Esophagus muscularis mucosa (tissue), 4 donors: ENCODE measurements around the gene TBX5. TPM values are rescaled to one million over a fixed set of nuclear protein-coding genes. Genes with fewer than 3 reads are reported as not detected.
A peak's percentile ranks its signal among the peaks of the same experiment; 100 is the strongest.

Experiments used
- DNase-seq: peaks from one replicate; pipeline ENCODE4 v3.0.0-alpha.2; 2017; ENCODE audit errors: extremely low spot score
- H3K27ac ChIP-seq, 4 donors: fragments of 200-600 bp; sonication (generic); replicated peaks in 1 of 4; 1 replicate in 3 of 4; 2 replicates in 1 of 4; pipeline ENCODE4 v1.5.1; 2016 to 2019; ENCODE audit warnings: mild to moderate bottlenecking in 1 of 4
- H3K27me3 ChIP-seq, 4 donors: fragments of 200-600 bp; sonication (generic); one replicate each; pipeline versions ENCODE4 v1.5.1 to v1.6.0; 2016 to 2019
- H3K36me3 ChIP-seq, 4 donors: fragments of 200-600 bp; sonication (generic); one replicate each; pipeline ENCODE4 v1.5.1; 2016 to 2019
- H3K4me1 ChIP-seq, 4 donors: fragments of 200-600 bp; sonication (generic); one replicate each; pipeline ENCODE4 v1.5.1; 2016 to 2019
- H3K4me3 ChIP-seq, 4 donors: fragments of 200-600 bp; sonication (generic); 1 replicate in 2 of 4; 2 replicates in 2 of 4; pipeline ENCODE4 v1.5.1; 2016 to 2019; ENCODE audit warnings: mild to moderate bottlenecking in 4 of 4, moderate library complexity in 1 of 4
- H3K9me3 ChIP-seq, 4 donors: fragments of 200-600 bp; sonication (generic); 1 replicate in 3 of 4; 2 replicates in 1 of 4; pipeline ENCODE4 v1.5.1; 2016 to 2019
- CTCF ChIP-seq, 3 experiments: fragments of 200-600 bp in 2 of 3; fragments of 450-650 bp in 1 of 3; sonication (generic) in 2 of 3; IDR thresholded peaks; one replicate each; pipeline ENCODE4 v1.5.1; 2017 to 2019; ENCODE audit warnings: antibody characterized with exemption in 3 of 3, mild to moderate bottlenecking in 2 of 3, moderate library complexity in 1 of 3
- EP300 ChIP-seq: sonication (generic); formaldehyde crosslinking; IDR thresholded peaks from one replicate; pipeline ENCODE4 v1.6.1; 2017; ENCODE audit warnings: antibody characterized with exemption
- POLR2A ChIP-seq: fragments of 450-650 bp; IDR thresholded peaks from one replicate; pipeline ENCODE4 v1.6.1; 2017; ENCODE audit warnings: antibody characterized with exemption, moderate library complexity, mild to moderate bottlenecking, low read depth
- POLR2AphosphoS5 ChIP-seq, 2 donors: sonication (generic); formaldehyde crosslinking; IDR thresholded peaks; one replicate each; pipeline ENCODE4 v1.6.1; 2017; ENCODE audit warnings: antibody characterized with exemption in 2 of 2
- WGBS: methylation state at CpG from one replicate; pipeline ENCODE4 v1.1.5; 2018; 5-methylcytosine and 5-hydroxymethylcytosine counted together
- intact Hi-C: fragments of 100-400 bp; cut with DNase I; formaldehyde crosslinking; loops from one replicate; pipeline ENCODE4 v1.15.1; 2023
- total RNA-seq, 4 donors: library from RNA; depleted of rRNA; stranded (reverse); fragments of >200 nt; gene quantifications; one replicate each; pipeline versions ENCODE4 v1.1.0 to v1.2.1, GENCODE V29; 2016

TBX5 gene
- total RNA-seq, 4 donors from 2014 or later: 20.4 to 34.5 (median 26.2) TPM

GRCh38 chr12:114395755-114396152, 10.2 kb downstream of the TBX5 start:
- H3K9me3 ChIP-seq: no peaks in the 10 kb centered on the region
- peak overlapping the region; percentile 21 to 31 (median 28) for H3K4me3 ChIP-seq
- no peak for TF ChIP-seq EP300
- no peak for TF ChIP-seq CTCF (IDR thresholded peaks at IDR 0.05)
- TF ChIP-seq POLR2A: no peak
- TF ChIP-seq POLR2AphosphoS5 (IDR thresholded peaks at IDR 0.05): no peak
- DNase-seq: no peak
- peaks cover 0 to 19% (median 0%) of the 10 kb centered on the region in 4 donors for H3K27me3 ChIP-seq
- 62% methylated on average over 13 of the region's 17 CpGs for WGBS
- intact Hi-C loops: no loop called here
- H3K27ac ChIP-seq: peak overlapping the region; percentile 61 to 75 (median 66)
- peaks cover 12 to 28% (median 17%) of the 10 kb centered on the region in 4 donors for H3K36me3 ChIP-seq
- H3K4me1 ChIP-seq: peaks cover 27 to 95% (median 89%) of the 10 kb centered on the region in 4 donors

GRCh38 chr12:114395233-114395632, 10.7 kb downstream of the TBX5 start:
- Histone ChIP-seq H3K27me3 (peaks cover 0 to 19% (median 0%) of the 10 kb centered on the region in 4 donors), H3K4me3 (no peak overlapping the region), H3K4me1 (peaks cover 21 to 95% (median 89%) of the 10 kb centered on the region in 4 donors), H3K36me3 (peaks cover 12 to 28% (median 17%) of the 10 kb centered on the region in 4 donors), H3K9me3 (no peaks in the 10 kb centered on the region), H3K27ac (peak overlapping the region; percentile 61 to 75 (median 66))
- intact Hi-C loops: no loop called here
- no peak for DNase-seq
- 67% methylated on average over 6 of the region's 6 CpGs for WGBS
- TF ChIP-seq EP300 (no peak), CTCF (IDR thresholded peaks at IDR 0.05) (no peak), POLR2A (no peak), POLR2AphosphoS5 (IDR thresholded peaks at IDR 0.05) (no peak)

GRCh38 chr12:114393569-114393968, 12.4 kb downstream of the TBX5 start:
- Histone ChIP-seq H3K4me3 (no peak overlapping the region), H3K9me3 (no peaks in the 10 kb centered on the region), H3K27me3 (peaks cover 0 to 16% (median 0%) of the 10 kb centered on the region in 4 donors), H3K4me1 (peaks cover 14 to 79% (median 73%) of the 10 kb centered on the region in 4 donors), H3K27ac (peak overlapping the region; percentile 40 to 72 (median 56)), H3K36me3 (peaks cover 12 to 31% (median 14%) of the 10 kb centered on the region in 4 donors)
- intact Hi-C loops: no loop called here
- no peak for DNase-seq
- 55% methylated on average over 4 of the region's 4 CpGs for WGBS
- TF ChIP-seq EP300: no peak
- TF ChIP-seq CTCF (IDR thresholded peaks at IDR 0.05): no peak
- no peak for TF ChIP-seq POLR2A
- no peak for TF ChIP-seq POLR2AphosphoS5 (IDR thresholded peaks at IDR 0.05)

- peak overlapping the region; percentile 40 to 72 (median 56) for H3K27ac ChIP-seq
- H3K4me1 ChIP-seq: peaks cover 13 to 72% (median 68%) of the 10 kb centered on the region in 4 donors
- no peak overlapping the region for H3K4me3 ChIP-seq
- TF ChIP-seq POLR2AphosphoS5 (IDR thresholded peaks at IDR 0.05) (no peak), CTCF (IDR thresholded peaks at IDR 0.05) (no peak), POLR2A (no peak), EP300 (no peak)
- 40% methylated on average over 4 of the region's 5 CpGs for WGBS
- no peak for DNase-seq
- intact Hi-C loops: no loop called here
- no peaks in the 10 kb centered on the region for H3K9me3 ChIP-seq
- H3K36me3 ChIP-seq: peaks cover 5 to 25% (median 13%) of the 10 kb centered on the region in 4 donors
- peaks cover 0 to 16% (median 0%) of the 10 kb centered on the region in 4 donors for H3K27me3 ChIP-seq
Observed at GRCh38 chr12:114392909-114393308, 13.0 kb downstream of the TBX5 start.

- H3K4me3 ChIP-seq: no peak overlapping the region
- intact Hi-C loops: no loop called here
- 29% methylated on average over 4 of the region's 4 CpGs for WGBS
- peak overlapping the region; percentile 12 to 61 (median 28) for H3K27ac ChIP-seq
- no peaks in the 10 kb centered on the region for H3K9me3 ChIP-seq
- H3K36me3 ChIP-seq: peaks cover 4 to 27% (median 17%) of the 10 kb centered on the region in 4 donors
- H3K27me3 ChIP-seq: peaks cover 0 to 9% (median 0%) of the 10 kb centered on the region in 4 donors
- H3K4me1 ChIP-seq: peaks cover 13 to 62% (median 61%) of the 10 kb centered on the region in 4 donors
- no peak for DNase-seq
- TF ChIP-seq POLR2A (no peak), EP300 (no peak), POLR2AphosphoS5 (IDR thresholded peaks at IDR 0.05) (no peak), CTCF (IDR thresholded peaks at IDR 0.05) (no peak)
Observed at GRCh38 chr12:114391088-114391487, 14.9 kb downstream of the TBX5 start.
